ENCODE results near the gene DNAH14. TPM values are rescaled to one million over a fixed set of nuclear protein-coding genes. Genes with fewer than 3 reads are reported as not detected.
"Not testable (repeated sequence)": the region's sequence is repeated elsewhere in the genome, so short reads cannot be mapped to it uniquely, and the experiment has no call there.

The DNAH14 gene
- total RNA-seq, 4 donors from 2014 or later = 0.15 to 0.55 TPM; not detected in 2

DNA sequence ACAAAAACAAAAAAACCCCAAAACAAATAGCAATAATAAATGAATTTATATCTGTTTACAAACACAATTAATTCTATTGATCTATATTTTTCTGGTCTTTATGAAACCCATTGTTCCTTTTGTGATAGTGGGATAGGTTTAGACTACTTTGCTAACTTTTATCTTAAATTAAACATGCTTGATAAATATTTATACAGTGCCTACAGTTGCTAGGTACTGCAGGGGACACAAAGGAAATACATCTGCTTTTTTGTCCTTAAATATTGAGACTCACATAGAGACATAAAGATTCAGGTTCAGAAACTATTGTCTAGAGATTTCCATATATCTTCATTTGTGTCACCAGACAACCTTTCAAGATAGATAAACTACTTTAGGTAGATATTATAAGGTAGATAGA is 8.5 kb upstream of the DNAH14 start:
- in situ Hi-C loops (cut with MboI; ENCODE audit: low sequenced_read_pairs in 4 of 4) (loop anchor here in 1 of 4 donors (10.0 kb wide), 1 partner anchor 406 kb away; no protein-coding TSS in a partner anchor), intact Hi-C loops (cut with DNase I; ENCODE audit: low total_unique reads) (no loop called here)
- no peak overlapping the region for H3K4me3 ChIP-seq
- DNase-seq (no peak), ATAC-seq (no peak)
- H3K36me3 ChIP-seq = no peaks in the 10 kb centered on the region
- no peaks in the 10 kb centered on the region for H3K9me3 ChIP-seq
- no peaks in the 10 kb centered on the region for H3K4me1 ChIP-seq
- TF ChIP-seq, protein P1, sequence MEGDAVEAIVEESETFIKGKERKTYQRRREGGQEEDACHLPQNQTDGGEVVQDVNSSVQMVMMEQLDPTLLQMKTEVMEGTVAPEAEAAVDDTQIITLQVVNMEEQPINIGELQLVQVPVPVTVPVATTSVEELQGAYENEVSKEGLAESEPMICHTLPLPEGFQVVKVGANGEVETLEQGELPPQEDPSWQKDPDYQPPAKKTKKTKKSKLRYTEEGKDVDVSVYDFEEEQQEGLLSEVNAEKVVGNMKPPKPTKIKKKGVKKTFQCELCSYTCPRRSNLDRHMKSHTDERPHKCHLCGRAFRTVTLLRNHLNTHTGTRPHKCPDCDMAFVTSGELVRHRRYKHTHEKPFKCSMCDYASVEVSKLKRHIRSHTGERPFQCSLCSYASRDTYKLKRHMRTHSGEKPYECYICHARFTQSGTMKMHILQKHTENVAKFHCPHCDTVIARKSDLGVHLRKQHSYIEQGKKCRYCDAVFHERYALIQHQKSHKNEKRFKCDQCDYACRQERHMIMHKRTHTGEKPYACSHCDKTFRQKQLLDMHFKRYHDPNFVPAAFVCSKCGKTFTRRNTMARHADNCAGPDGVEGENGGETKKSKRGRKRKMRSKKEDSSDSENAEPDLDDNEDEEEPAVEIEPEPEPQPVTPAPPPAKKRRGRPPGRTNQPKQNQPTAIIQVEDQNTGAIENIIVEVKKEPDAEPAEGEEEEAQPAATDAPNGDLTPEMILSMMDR (IDR thresholded peaks at IDR 0.05 in 4 of 5, conservative IDR thresholded peaks at IDR 0.05 in 1 of 5) = no peak
- H3K27ac ChIP-seq = no peak overlapping the region
- no peaks in the 10 kb centered on the region for H3K27me3 ChIP-seq

DNA sequence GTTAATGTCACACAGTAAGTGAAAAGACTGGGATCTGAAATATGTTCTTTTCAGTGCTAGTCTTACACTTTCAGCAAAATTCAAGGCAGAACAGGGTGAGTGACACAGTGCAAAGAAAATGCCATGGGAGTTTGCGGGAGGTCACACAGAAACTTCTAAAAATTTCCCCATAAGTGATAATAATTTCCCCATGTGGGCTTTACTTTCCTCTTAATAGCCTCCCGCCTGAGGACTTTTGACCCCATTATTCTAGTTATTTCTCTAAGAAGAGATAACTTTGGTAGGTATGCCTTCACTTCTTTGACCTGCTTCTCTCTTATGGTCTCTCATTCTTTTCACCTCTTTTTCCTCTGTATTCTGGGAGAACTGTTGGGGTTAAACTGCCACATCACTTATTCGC is 8.1 kb upstream of the DNAH14 start:
- in situ Hi-C loops (cut with MboI; ENCODE audit: low sequenced_read_pairs in 4 of 4) (loop anchor here in 1 of 4 donors (10.0 kb wide), 1 partner anchor 407 kb away; no protein-coding TSS in a partner anchor), intact Hi-C loops (cut with DNase I; ENCODE audit: low total_unique reads) (no loop called here)
- no peaks in the 10 kb centered on the region for H3K9me3 ChIP-seq
- H3K4me3 ChIP-seq = no peak overlapping the region
- no peaks in the 10 kb centered on the region for H3K27me3 ChIP-seq
- ATAC-seq (no peak), DNase-seq (no peak)
- no peak overlapping the region for H3K27ac ChIP-seq
- no peaks in the 10 kb centered on the region for H3K4me1 ChIP-seq
- H3K36me3 ChIP-seq = no peaks in the 10 kb centered on the region
- TF ChIP-seq, protein P1 (IDR thresholded peaks at IDR 0.05 in 4 of 5, conservative IDR thresholded peaks at IDR 0.05 in 1 of 5) = no peak
- TF ChIP-seq POLR2A (IDR thresholded peaks at IDR 0.05) = no peak

DNA sequence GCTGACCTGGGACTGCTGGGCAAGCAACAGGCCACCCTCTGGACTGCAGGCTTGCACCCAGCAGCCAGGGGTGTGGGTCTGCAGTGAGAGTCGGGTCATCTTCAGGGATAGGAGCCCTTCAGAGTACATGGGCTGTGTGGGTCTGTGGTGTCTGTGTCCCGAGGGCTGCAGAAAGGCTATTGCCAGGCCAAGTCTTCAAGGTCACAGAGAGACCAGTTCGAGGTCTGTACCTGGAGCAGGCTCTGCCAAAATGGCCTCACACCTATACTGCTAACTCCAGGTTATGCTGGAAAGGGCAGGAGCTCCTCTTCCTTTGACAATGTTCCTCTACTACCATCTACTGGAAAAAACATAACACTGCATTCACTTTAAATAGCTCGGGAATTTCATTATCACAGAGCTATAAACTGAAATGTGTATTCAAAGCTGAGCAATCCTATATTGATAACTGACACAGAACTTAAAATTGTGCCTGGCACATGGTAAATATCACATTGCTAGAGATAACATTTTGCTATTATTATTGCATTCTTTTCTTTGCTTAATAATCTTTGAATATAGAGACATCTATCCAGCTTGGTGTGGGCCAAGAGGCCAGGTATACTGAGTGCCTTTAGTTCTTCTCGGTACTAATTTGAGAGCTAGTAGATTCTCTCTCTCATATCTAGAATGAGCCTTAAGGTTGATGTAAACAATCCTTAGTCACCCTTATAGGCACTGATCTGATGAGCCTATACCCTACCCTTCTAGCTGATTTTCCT is 6.9 kb upstream of the DNAH14 start:
- Histone ChIP-seq H3K4me3 (no peak overlapping the region), H3K27me3 (no peaks in the 10 kb centered on the region), H3K9me3 (no peaks in the 10 kb centered on the region), H3K27ac (no peak overlapping the region), H3K4me1 (no peaks in the 10 kb centered on the region), H3K36me3 (no peaks in the 10 kb centered on the region)
- intact Hi-C loops (cut with DNase I; ENCODE audit: low total_unique reads) = loop anchor here (1.0 kb wide), 1 partner anchor 409 kb away; no protein-coding TSS in a partner anchor
- DNase-seq (no peak), ATAC-seq (peak; percentile 64 to 81)
- TF ChIP-seq, protein P1 (IDR thresholded peaks at IDR 0.05 in 4 of 5, conservative IDR thresholded peaks at IDR 0.05 in 1 of 5) = peak; percentile 30 to 66 (median 53)
- no peak for TF ChIP-seq POLR2A (IDR thresholded peaks at IDR 0.05)
- in situ Hi-C loops (cut with MboI; ENCODE audit: low sequenced_read_pairs in 4 of 4) = loop anchor here in 1 of 4 donors (10.0 kb wide), 1 partner anchor 408 kb away; no protein-coding TSS in a partner anchor

DNA sequence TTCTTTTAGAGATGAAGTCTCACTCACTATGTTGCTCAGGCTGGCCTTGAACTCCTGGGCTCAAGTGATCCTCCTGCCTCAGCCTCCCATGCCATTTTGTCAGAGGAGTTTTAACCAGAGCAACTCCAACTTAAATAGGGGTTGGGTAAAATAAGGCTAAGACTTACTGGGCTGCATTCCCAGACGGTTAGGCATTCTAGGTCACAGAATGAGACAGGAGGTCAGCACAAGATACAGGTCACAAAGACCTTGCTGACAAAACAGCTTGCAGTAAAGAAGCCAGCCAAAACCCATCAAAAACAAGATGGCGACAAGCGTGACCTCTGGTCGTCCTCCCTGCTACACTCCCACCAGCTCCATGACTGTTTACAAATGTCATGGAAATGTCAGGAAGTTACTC is 5.7 kb upstream of the DNAH14 start:
- Histone ChIP-seq H3K4me1 (no peaks in the 10 kb centered on the region), H3K36me3 (no peaks in the 10 kb centered on the region), H3K27ac (no peak overlapping the region), H3K27me3 (peaks cover 0 to 1% (median 0%) of the 10 kb centered on the region in 3 donors), H3K4me3 (no peak overlapping the region), H3K9me3 (no peaks in the 10 kb centered on the region)
- intact Hi-C loops (cut with DNase I; ENCODE audit: low total_unique reads) = no loop called here
- DNase-seq (no peak), ATAC-seq (no peak)
- in situ Hi-C loops (cut with MboI; ENCODE audit: low sequenced_read_pairs in 4 of 4) = loop anchor here in 1 of 4 donors (10.0 kb wide), 1 partner anchor 409 kb away; no protein-coding TSS in a partner anchor
- TF ChIP-seq, protein P1 (IDR thresholded peaks at IDR 0.05 in 4 of 5, conservative IDR thresholded peaks at IDR 0.05 in 1 of 5) = no peak
- TF ChIP-seq POLR2A (IDR thresholded peaks at IDR 0.05) = no peak

DNA sequence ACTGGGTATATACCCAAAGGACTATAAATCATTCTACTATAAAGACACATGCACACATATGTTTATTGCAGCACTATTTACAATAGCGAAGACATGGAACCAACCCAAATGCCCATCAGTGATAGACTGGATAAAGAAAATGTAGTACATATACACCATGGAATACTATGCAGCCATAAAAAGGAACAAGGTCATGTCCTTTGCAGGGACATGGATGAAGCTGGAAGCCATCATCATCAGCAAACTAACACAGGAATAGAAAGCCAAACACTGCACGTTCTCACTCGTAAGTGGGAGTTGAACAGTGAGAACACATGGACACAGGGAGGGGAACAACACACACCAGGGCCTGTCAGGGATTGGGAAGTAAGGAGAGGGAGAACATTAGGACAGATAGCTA is 1.8 kb upstream of the DNAH14 start:
- DNase-seq; intact Hi-C loops (cut with DNase I; ENCODE audit: low total_unique reads); H3K9me3 ChIP-seq; H3K27ac ChIP-seq; ATAC-seq; H3K36me3 ChIP-seq; H3K4me1 ChIP-seq; H3K4me3 ChIP-seq: not testable (repeated sequence)
- in situ Hi-C loops (cut with MboI; ENCODE audit: low sequenced_read_pairs in 4 of 4) = loop anchor here in 2 of 4 donors (5.0 to 10.0 kb wide), 2 partner anchors 413 to 415 kb away; no protein-coding TSS in a partner anchor
- H3K27me3 ChIP-seq = peaks cover 16 to 40% (median 19%) of the 10 kb centered on the region in 3 donors
